CD4-positive, alpha-beta T cell treated with Interleukin-4 for 4 hours (primary cell): ENCODE measurements around the gene HSD17B11.
"Not testable (repeated sequence)": the region's sequence is repeated elsewhere in the genome, so short reads cannot be mapped to it uniquely, and the experiment has no call there.

Experiments
- DNase-seq: peaks from one replicate; pipeline ENCODE4 v3.0.0-alpha.2; 2020

The HSD17B11 gene

GRCh38 chr4:87405211-87405820, 14.3 kb upstream of the HSD17B11 start:
- DNase-seq = no peak

DNA sequence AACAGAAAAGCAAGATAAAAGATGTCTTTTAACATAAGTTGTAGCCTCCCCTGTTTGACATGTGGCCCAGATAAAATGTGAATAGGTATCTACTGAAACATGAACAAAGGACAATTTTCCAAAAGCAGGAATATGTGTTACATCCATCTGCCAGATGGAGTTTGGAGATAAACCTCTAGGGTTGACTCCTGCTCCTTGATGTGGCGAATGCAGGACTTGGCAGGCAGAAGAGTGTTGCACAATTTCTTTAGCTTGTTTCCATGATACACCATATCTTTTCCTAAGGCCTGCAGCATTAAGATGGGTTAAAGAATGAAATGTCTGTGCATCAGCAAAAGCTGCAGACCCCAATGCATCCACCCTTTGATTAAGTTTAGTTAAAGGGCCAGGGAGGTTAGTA, 12.7 kb upstream of the HSD17B11 start:
- not testable (repeated sequence) for DNase-seq

- no peak for DNase-seq
Observed at GRCh38 chr4:87399954-87400353, 9.0 kb upstream of the HSD17B11 start.

DNA sequence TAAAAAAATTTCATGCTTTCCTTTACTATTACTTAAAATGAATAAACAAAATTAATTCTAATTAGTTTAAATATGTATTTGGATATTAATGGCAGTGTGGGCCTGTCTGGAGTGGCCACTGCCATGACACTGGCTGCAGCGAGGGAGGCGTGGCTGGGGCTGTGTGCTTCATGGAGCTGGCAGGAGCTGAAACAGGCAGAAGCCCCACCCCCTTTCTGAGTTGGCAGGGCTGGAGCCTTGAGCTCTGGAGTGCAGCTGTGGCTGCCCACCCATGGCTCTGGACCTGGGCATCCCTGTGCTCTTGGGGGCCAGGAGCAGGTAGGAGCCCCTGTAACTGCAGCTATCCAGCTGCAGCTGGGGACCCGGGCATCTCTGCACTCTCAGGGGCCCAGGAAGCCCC, 8.2 kb upstream of the HSD17B11 start:
- no peak for DNase-seq

DNA sequence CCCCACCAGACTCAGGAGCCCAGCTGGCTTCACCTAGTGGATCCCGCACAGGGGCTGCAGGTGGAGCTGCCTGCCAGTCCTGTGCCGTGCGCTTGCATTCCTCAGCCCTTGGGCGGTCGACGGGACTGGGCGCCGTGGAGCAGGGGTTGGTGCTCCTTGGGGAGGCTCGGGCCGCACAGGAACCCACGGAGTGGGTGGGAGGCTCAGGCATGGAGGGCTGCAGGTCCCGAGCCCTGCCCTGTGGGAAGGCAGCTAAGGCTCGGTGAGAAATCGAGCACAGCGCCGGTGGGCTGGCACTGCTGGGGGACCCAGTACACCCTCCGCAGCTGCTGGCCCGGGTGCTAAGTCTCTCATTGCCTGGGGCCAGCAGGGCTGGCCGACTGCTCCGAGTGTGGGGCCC, 4.9 kb upstream of the HSD17B11 start:
- not testable (repeated sequence) for DNase-seq

GRCh38 chr4:87395073-87395472, 4.1 kb upstream of the HSD17B11 start:
- DNase-seq = not testable (repeated sequence)

DNA sequence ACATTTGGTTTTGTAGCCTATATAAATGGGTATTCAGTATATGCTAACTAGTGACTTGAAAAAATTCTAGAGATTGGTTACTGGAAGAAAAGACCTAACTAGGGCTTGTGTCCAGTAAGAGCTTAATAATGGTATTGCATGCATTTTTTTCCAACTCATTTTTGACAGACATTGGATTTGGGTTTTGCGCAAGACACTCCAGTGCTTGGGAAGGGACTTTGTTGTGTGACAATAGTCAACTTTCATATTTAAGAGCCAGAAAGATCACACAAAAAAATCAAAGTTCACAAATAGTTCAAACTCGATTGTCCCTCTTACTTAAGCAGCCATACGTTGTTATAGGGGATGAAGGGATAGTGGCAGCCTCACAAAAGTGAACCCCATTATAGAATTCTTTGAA, 1.2 kb upstream of the HSD17B11 start:
- no peak for DNase-seq

DNA sequence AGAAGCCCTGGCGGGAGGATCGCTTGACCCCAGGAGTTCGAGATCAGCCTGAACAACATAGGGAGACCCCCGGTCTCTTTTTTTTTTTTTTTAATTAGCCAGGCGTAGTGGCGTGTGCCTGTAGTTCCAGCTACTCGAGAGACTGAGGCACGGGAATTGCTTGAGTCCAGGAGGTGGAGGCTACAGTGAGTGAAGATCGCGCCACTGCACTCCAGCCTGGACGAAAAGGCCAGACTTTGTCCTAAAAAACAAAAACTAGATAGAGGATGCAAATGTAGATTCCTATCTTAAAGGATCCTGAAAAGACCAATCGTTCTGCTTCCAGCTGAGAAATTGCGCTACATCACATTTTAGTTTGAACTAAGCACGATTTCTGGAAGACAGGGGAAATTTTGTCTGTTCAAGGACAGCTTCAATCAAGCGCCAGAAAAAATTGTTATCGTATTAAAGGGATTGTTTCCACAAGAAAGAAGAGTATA, 627 bp upstream of the HSD17B11 start:
- no peak for DNase-seq

GRCh38 chr4:87390551-87390890, 467 bp downstream of the HSD17B11 start:
- no peak for DNase-seq

GRCh38 chr4:87390055-87390454, 933 bp downstream of the HSD17B11 start:
- not testable (repeated sequence) for DNase-seq

GRCh38 chr4:87388901-87389300, 2.1 kb downstream of the HSD17B11 start:
- no peak for DNase-seq

DNA sequence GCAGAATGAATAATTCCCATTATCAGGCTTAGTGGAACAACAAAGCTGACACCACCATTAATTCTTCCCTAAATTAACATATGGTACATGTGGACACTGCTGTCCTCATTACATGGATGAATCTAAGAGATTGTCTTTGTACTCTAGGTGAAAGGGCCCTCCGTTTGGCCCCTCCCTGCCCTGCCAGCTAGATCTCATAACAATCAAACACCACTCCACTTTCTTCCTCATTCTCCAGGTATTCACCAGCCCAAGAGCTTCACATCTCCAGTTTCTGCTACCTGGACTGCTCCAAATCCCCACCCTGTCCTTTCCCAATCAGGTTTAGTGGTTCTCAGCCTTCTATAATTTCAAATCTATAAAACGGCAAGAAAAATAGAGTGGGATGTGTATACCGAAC, 3.8 kb downstream of the HSD17B11 start:
- DNase-seq = no peak

DNA sequence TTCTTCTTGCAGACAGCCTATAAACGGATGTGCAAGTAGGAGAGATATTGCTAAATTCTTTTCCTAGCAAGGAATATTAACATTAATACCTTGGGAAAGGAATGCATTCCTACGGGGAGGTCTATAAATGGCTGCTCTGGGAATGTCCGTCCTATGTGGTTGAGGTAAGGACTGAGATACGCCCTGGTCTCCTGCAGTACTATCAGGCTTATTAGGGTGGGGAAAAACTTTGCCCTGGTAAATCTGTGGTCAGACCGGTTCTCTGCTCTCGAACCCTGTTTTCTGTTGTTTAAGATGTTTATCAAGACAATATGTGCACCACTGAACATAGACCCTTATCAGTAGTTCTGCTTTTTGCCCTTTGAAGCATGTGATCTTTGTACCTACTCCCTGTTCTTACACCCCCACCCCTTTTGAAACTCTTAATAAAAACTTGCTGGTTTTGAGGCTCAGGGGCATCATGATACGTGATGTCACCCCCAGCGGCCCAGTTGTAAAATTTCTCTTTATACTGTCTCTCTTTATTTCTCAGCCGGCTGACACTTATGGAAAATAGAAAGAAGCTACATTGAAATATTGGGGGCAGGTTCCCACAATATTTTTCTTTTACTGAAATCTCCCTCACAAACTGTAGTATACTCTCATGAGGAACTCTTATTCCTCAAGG, 6.4 kb downstream of the HSD17B11 start:
- not testable (repeated sequence) for DNase-seq

GRCh38 chr4:87382931-87383330, 8.1 kb downstream of the HSD17B11 start:
- no peak for DNase-seq

DNA sequence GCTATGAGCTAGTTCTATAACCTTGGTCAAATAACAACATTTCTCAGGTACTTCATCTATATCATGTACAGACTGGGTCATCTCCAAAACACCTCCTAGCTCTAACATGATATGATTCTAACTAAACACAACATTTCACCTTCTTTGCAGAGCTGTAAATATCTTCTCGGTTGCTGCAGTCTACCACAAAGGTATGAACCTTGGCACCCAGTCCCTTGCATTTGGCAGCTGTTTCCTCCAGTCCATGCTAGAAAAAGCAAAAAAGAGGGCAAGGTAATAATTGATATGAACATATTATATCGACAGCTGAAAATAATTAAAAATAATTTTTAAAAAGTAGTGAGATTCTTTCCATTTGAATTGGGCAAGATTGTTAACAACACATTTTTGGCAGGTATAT, 8.9 kb downstream of the HSD17B11 start:
- DNase-seq = no peak

GRCh38 chr4:87377816-87378215, 13.2 kb downstream of the HSD17B11 start:
- no peak for DNase-seq

GRCh38 chr4:87375719-87376291, 15.2 kb downstream of the HSD17B11 start:
- DNase-seq = peak; percentile 53

DNA sequence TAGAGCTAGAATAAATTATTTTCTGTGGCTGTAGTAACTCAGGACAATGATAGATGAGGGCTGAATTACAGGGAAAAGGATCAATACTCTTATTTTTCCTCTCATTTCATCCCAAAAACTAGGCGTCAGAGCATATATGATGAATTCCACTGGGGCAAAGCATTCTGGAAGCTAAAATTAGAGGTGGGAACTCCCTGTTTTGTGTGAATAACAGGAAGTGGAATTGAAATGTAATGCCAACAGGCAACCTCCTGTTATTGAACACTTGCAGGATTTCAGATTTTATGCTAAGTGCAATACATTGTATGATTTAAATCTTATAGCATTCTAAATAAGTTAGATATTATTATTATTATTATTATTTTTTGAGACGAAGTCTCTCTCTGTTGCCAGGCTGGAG, 20.9 kb downstream of the HSD17B11 start:
- no peak for DNase-seq

DNA sequence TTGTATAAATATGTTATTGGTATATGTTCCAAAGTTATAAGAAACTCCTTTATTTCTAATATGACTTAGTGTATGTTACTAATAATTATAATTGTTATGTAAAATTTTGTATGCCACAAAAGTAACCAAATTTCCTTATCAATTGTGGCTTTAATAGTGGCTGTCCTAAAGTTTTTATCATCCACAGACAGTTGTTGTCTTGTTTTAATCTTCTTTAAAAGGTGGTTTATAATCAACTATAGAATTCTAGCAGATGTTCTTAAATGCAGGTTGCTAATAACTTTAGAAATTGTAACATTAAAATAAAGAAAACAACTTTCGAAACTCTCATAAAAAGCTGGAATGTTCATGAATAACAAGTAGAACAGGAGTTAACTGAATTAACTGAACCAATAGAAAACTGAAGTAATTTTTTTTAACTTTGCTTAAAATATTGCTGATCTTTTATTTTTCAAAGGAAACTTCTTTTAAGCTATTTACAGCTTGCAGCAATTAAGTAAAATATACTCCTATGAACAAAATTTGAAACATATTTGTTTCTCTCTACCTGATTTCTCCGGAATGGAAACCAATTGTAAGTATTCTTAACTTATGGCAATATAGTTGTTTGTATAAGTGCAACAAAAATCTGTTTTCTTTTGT, 24.3 kb downstream of the HSD17B11 start:
- DNase-seq = no peak

- DNase-seq = no peak
Observed at GRCh38 chr4:87365348-87365747, 25.6 kb downstream of the HSD17B11 start.

- DNase-seq = no peak
Observed at GRCh38 chr4:87363552-87363951, 27.4 kb downstream of the HSD17B11 start.

GRCh38 chr4:87360338-87360935, 30.6 kb downstream of the HSD17B11 start:
- DNase-seq = no peak

DNA sequence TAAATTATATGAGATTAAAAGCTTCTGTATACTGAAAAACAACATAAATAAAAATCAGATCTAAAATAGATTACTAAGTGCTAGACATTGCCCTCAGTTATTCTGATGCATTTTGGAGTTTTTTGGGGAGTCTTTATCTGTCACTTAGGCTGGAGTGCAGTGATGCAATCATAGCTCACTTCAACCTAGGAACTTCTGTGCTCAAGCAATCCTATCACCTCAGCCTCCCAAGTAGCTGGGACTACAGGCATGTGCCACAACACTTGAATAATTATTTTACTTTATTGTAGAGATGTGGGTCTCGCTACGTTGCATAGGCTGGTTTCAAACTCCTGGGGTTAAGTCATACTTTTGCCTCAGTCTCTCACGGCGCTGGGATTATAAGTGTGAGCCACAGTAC, 31.7 kb downstream of the HSD17B11 start:
- no peak for DNase-seq
